Ishikawa (cell line): ENCODE results near the gene TMEM38A.

ENCODE experiments used
- CEBPB ChIP-seq: IDR thresholded peaks from 2 replicates; pipeline ENCODE4 v1.6.1; 2012
- CREB1 ChIP-seq: IDR thresholded peaks from 2 replicates; pipeline ENCODE4 v1.6.1; 2012; ENCODE audit warnings: low read depth
- EGR1 ChIP-seq: IDR thresholded peaks from 2 replicates; pipeline ENCODE4 v1.6.1; 2012
- EP300 ChIP-seq: IDR thresholded peaks from 2 replicates; pipeline ENCODE4 v1.6.1; 2012; ENCODE audit warnings: borderline replicate concordance
- FOXM1 ChIP-seq: IDR thresholded peaks from 2 replicates; pipeline ENCODE4 v1.6.1; 2012; ENCODE audit warnings: low read depth, borderline replicate concordance
- MAX ChIP-seq: IDR thresholded peaks from 2 replicates; pipeline ENCODE4 v1.6.1; 2012
- NFIC ChIP-seq: IDR thresholded peaks from 2 replicates; pipeline ENCODE4 v1.6.1; 2012
- RAD21 ChIP-seq: IDR thresholded peaks from 2 replicates; pipeline ENCODE4 v1.6.1; 2012; ENCODE audit warnings: low read depth
- REST ChIP-seq: IDR thresholded peaks from 2 replicates; pipeline ENCODE4 v1.6.1; 2012; ENCODE audit warnings: low read depth, mild to moderate bottlenecking
- TAF1 ChIP-seq: IDR thresholded peaks from 2 replicates; pipeline ENCODE4 v1.6.1; 2012; ENCODE audit warnings: low read depth, mild to moderate bottlenecking
- TCF12 ChIP-seq: IDR thresholded peaks from 2 replicates; pipeline ENCODE4 v1.6.1; 2012; ENCODE audit warnings: low read depth
- TEAD4 ChIP-seq: IDR thresholded peaks from 2 replicates; pipeline ENCODE4 v1.6.1; 2012
- USF1 ChIP-seq: IDR thresholded peaks from 2 replicates; pipeline ENCODE4 v1.6.1; 2012
- YY1 ChIP-seq: IDR thresholded peaks from 2 replicates; pipeline ENCODE4 v1.6.1; 2012; ENCODE audit warnings: low read depth
- ZBTB7A ChIP-seq: IDR thresholded peaks from 2 replicates; pipeline ENCODE4 v1.6.1; 2012; ENCODE audit warnings: low read depth

TMEM38A gene

GRCh38 chr19:16640951-16641350 lies 20.0 kb upstream of the TMEM38A start:
- TF ChIP-seq EP300 (no peak), YY1 (no peak), CREB1 (no peak), MAX (no peak), RAD21 (no peak), FOXM1 (no peak), EGR1 (no peak), REST (no peak), TEAD4 (no peak), TAF1 (no peak), CEBPB (no peak), TCF12 (no peak)

GRCh38 chr19:16641695-16642094 lies 19.2 kb upstream of the TMEM38A start:
- TF ChIP-seq REST (no peak), EGR1 (no peak)

GRCh38 chr19:16645140-16645539 lies 15.8 kb upstream of the TMEM38A start:
- no peak for TF ChIP-seq CREB1
- no peak for TF ChIP-seq ZBTB7A
- TF ChIP-seq EGR1, result no peak
- no peak for TF ChIP-seq TCF12
- no peak for TF ChIP-seq TAF1
- no peak for TF ChIP-seq FOXM1
- no peak for TF ChIP-seq TEAD4
- no peak for TF ChIP-seq YY1
- TF ChIP-seq CEBPB, result no peak
- no peak for TF ChIP-seq REST
- TF ChIP-seq RAD21, result no peak
- no peak for TF ChIP-seq USF1
- no peak for TF ChIP-seq MAX
- TF ChIP-seq NFIC, result no peak
- no peak for TF ChIP-seq EP300

- TF ChIP-seq YY1 (no peak), CREB1 (no peak), USF1 (no peak), REST (no peak), FOXM1 (no peak), CEBPB (no peak), MAX (no peak), ZBTB7A (no peak), EGR1 (no peak), TCF12 (no peak), EP300 (no peak), NFIC (no peak), TAF1 (no peak), RAD21 (no peak), TEAD4 (no peak)
These were observed 11.2 kb upstream of the TMEM38A start for GRCh38 chr19:16649734-16650133.
